ENCODE results near the gene SCRT2. TPM values are rescaled to one million over a fixed set of nuclear protein-coding genes. Genes with fewer than 3 reads are reported as not detected.

SCRT2 gene
- total and polyA plus RNA-seq, 7 donors, result not detected

GRCh38 chr20:711576-711975 is 36.0 kb upstream of the SCRT2 start:
- Histone ChIP-seq H3K36me3 (no peaks in the 10 kb centered on the region), H3K4me1 (peaks cover 0 to 11% (median 10%) of the 10 kb centered on the region in 4 donors), H3K4me3 (no peak overlapping the region), H3K27me3 (peaks cover 12 to 56% (median 22%) of the 10 kb centered on the region in 3 donors), H3K27ac (no peak overlapping the region), H3K9me3 (peaks cover 0 to 8% (median 3%) of the 10 kb centered on the region in 4 donors)
- intact Hi-C loops (cut with DNase I), result no loop called here
- WGBS, 2 donors, result 63 to 64% methylated on average over 2 of the region's 2 CpGs
- peak; percentile 19 for DNase-seq
- TF ChIP-seq POLR2AphosphoS5 (IDR thresholded peaks at IDR 0.05) (no peak), POLR2A (IDR thresholded peaks at IDR 0.05) (no peak), CTCF (IDR thresholded peaks at IDR 0.05) (no peak), EP300 (IDR thresholded peaks at IDR 0.05) (no peak)

DNA sequence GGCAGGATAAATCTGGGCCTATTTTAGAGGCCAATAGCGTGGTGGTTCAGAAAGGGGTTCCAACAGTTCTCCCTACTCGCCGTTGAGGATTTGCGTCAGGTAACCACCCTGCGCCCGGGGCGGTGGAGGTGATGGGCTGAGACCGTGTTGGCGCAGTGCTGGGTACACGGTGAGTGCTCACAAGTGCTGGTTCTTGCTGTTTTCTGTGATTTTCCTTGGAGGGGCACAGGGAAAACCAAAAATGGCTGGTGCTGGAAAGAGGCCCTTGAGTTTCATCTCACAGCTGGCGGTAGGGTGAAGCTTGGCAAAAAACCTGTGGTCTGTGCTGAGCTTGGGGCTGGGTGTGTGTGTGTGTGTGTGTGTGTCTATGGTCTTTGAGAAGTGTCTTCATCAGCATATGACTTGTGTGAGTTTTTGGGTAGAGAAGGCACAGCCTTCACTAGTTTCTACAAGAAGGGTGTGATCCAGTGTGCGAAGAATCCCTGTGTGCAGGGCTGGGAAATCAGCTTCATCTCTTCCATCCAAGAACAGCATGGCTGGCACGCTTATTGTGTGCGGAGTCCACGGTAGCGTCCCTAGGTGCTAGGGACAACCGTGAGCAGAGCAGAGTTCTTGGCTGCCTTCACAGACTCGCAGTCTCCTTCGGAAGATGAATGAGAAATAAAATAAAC is 35.3 kb upstream of the SCRT2 start:
- peak; percentile 25 for DNase-seq
- H3K4me1 ChIP-seq, result peaks cover 0 to 11% (median 10%) of the 10 kb centered on the region in 4 donors
- H3K27me3 ChIP-seq, result peaks cover 12 to 63% (median 26%) of the 10 kb centered on the region in 3 donors
- no peak overlapping the region for H3K4me3 ChIP-seq
- intact Hi-C loops (cut with DNase I), result no loop called here
- no peak for TF ChIP-seq POLR2A (IDR thresholded peaks at IDR 0.05)
- no peak for TF ChIP-seq POLR2AphosphoS5 (IDR thresholded peaks at IDR 0.05)
- no peak for TF ChIP-seq EP300 (IDR thresholded peaks at IDR 0.05)
- TF ChIP-seq CTCF (IDR thresholded peaks at IDR 0.05), result no peak
- no peak overlapping the region for H3K27ac ChIP-seq
- WGBS, 2 donors, result 82 to 84% methylated on average over 19 of the region's 19 CpGs
- no peaks in the 10 kb centered on the region for H3K36me3 ChIP-seq
- peaks cover 0 to 8% (median 3%) of the 10 kb centered on the region in 4 donors for H3K9me3 ChIP-seq

DNA sequence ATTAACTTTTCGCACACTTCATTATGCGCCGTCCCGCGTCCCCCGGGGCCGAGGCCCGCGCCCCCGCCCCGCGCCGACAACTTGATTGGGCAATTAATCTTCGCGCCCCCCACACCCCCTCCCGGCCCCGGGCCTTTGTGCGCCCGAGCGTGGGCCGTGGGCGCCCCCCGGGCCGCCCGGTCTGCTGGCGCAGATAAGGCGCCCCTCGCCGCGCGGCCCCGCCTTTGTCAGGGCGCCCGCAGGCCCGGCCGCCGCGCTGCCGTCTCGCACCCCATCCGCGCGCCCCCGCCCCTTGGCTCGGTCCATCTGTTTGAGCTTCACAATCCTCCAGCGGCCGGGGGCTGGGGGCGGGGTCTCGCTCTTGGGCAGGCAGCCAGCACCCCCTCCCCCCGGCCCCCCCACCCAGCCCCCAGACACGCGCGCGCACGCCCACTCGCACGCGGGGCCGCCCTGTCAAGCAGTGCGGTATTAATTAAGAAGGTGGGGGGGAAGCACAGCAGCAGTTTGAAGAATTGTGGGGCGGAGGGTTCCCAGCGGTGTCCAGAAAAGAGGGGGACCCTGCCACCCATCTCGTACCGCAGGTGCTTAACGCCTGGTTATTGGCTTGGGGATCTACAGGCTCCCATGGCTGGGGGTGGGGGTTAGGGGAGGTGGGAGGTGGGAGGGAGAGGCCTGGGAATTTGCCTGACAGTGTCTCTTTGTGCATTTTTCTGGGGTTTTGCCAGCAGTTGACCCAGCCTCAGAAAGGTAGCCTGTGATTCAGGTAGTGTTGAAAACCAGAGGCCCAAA is 34.6 kb upstream of the SCRT2 start:
- Histone ChIP-seq H3K9me3 (peaks cover 0 to 8% (median 3%) of the 10 kb centered on the region in 4 donors), H3K36me3 (no peaks in the 10 kb centered on the region), H3K27ac (no peak overlapping the region), H3K4me1 (peaks cover 0 to 11% (median 10%) of the 10 kb centered on the region in 4 donors), H3K27me3 (peaks cover 12 to 70% (median 26%) of the 10 kb centered on the region in 3 donors), H3K4me3 (peak overlapping the region in 2 of 4 donors; percentile 7 to 27)
- TF ChIP-seq POLR2A (IDR thresholded peaks at IDR 0.05) (no peak), POLR2AphosphoS5 (IDR thresholded peaks at IDR 0.05) (no peak), EP300 (IDR thresholded peaks at IDR 0.05) (no peak), CTCF (IDR thresholded peaks at IDR 0.05) (no peak)
- intact Hi-C loops (cut with DNase I), result no loop called here
- 9 to 10% methylated on average over 65 of the region's 65 CpGs for WGBS, 2 donors
- peak; percentile 32 for DNase-seq

DNA sequence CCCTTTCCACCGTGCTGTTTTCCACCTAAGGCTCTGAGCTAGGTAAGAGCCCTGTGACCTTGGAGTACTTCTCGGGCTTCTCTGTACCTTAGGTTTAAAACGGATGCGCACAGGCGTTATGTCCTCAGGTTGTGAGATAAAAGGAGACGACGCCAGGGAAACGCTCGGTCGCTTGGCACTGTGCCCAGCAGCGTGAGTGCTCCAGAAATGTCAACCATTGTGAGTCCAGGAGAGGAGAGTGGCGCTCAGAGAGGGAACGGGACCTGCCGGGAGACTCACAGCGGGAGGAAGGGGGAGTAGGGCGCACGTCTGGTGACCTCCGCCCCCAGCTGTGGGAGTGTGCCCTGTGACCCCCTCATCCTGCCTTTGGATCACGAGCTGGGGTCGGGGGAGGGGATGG is 33.8 kb upstream of the SCRT2 start:
- 36 to 41% methylated on average over 20 of the region's 20 CpGs for WGBS, 2 donors
- TF ChIP-seq POLR2A (IDR thresholded peaks at IDR 0.05), result no peak
- TF ChIP-seq POLR2AphosphoS5 (IDR thresholded peaks at IDR 0.05), result no peak
- no peak for TF ChIP-seq EP300 (IDR thresholded peaks at IDR 0.05)
- no peak for TF ChIP-seq CTCF (IDR thresholded peaks at IDR 0.05)
- peaks cover 0 to 11% (median 10%) of the 10 kb centered on the region in 4 donors for H3K4me1 ChIP-seq
- peaks cover 0 to 8% (median 3%) of the 10 kb centered on the region in 4 donors for H3K9me3 ChIP-seq
- H3K27me3 ChIP-seq, result peaks cover 12 to 75% (median 26%) of the 10 kb centered on the region in 3 donors
- no peaks in the 10 kb centered on the region for H3K36me3 ChIP-seq
- H3K4me3 ChIP-seq, result peak overlapping the region in 1 of 4 donors; percentile 27
- intact Hi-C loops (cut with DNase I), result no loop called here
- H3K27ac ChIP-seq, result no peak overlapping the region
- peak; percentile 62 for DNase-seq

All from sigmoid colon (tissue), 7 donors.